ENCODE measurements around the gene NFATC1.

The NFATC1 gene

GRCh38 chr18:79458917-79459803 is 63.4 kb downstream of the NFATC1 start:
- DNase-seq = no peak

DNA sequence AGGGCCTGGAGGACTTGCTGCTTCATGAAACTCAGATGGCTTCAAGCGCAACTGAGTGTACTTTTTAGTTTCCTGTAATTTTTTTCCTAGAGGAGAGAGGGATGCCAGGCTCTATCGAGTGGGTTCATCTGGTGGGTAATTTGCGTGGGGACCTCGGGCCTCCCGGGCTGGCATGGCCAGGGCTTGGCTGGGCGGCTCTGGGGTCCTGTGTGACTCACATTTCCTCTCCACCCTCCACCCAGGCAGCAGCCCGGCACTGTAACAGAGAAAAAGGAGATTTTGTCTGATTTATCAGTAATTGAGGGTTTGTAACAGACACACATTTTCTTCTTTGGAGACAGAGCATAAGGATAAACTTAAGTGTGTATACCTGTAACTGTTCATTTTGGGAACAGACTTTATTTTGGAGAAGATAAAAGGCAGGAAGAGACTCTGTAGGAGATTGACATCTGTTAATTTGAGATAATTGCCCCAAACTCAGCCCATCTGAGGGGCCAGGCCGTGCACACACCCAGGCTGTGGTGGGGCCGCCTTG is 64.3 kb downstream of the NFATC1 start:
- no peak for DNase-seq

- DNase-seq = no peak
Measured at GRCh38 chr18:79460481-79461300, 65.0 kb downstream of the NFATC1 start.

DNA sequence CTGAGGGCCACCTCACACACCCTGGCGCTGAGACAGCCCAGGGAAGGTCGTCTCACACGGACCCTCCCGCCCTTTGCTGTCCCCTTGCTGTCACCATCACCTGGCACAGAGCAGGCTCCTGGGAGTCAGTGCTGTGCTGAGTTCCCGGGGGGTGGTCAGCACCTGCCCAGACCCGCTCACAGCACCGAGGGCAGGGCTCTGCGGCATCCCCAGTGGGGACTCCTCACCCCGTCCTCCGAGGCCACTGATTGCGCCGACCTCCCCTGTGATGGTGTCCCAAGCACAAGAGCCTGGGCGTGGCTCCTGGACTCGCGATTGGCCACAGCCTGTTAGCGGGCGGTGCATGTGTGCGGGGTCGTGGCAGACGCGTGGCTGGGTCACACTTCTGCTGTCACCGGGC is 65.9 kb downstream of the NFATC1 start:
- no peak for DNase-seq

DNA sequence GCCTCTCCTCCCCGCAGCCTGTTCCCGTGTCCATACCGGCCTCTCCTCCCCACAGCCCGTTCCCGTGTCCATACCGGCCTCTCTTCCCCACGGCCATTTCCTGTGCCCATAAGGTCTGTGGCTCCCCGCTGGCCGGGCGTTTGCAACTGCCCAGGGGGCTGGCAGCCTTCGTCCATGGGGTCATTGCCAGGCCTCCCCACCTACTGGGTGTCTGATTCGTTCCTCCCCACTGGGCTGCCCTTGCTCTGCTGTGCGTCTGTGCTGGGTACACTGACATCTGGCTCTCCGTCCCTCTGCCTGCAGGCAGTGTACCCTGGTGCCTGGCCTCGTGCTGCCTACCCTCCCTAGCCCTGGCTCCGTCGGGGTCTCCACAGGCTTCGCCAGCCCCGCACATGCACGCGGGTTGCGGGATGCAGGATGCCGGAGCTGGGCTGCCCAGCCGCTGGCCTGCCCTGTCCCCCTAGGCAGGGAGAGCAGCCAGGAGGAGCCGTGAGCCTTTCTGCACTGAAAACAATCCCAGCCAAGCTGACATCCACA is 67.8 kb downstream of the NFATC1 start:
- no peak for DNase-seq

GRCh38 chr18:79465392-79465991 is 69.8 kb downstream of the NFATC1 start:
- DNase-seq = no peak

- DNase-seq = no peak
Measured at GRCh38 chr18:79466591-79466990, 70.9 kb downstream of the NFATC1 start.

GRCh38 chr18:79467126-79467525 is 71.4 kb downstream of the NFATC1 start:
- no peak for DNase-seq

DNA sequence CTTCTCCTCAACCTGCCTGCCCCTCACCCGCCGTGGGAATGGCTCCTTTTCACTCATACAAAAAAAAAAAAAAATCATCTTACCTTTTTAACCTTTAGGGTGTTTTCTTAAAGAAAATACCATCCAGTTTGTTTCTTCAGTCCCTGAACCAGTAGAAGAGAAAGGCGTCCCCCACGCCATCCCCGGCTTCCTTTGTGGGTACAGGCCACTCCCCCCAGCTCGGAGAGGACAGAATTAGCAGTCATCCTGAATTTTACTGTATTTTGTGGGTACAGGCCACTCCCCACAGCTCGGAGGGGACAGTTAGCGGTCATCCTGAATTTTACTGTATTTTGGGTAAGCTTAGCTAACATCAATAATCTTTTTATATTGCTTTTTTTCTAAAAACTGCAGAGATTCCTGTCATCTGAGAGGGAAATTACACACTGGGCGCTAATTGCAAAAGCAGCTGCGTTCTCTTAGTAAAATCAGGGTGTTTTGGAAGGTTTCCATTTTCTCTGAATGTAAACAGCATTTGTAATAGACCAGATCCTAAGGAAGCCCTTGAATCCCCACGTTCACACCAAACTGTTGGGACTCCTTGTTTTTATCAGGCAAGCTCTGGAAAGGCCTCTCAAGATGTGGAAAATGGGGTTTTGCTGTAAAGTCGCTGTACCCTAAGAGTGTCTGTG is 72.5 kb downstream of the NFATC1 start:
- DNase-seq = no peak

DNA sequence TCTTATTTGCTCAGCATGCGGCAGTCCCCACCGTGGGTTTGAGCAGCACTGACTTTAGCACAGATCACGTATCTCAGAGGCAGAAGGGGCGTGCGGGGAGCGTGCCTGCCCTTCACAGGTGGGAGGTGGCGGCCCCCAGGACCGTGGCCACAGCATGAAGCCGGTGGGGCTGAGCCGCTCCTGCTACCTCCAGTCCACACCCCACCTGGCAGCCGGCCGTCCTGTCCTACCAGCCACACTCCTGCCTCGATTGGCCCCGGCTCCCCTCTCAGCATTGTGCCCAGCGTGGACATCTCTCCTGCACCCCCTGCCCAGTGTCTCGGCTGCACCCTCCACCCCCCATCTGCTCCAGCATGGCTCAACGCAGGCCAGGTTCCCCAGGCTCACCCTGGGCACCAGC is 73.6 kb downstream of the NFATC1 start:
- DNase-seq = no peak

GRCh38 chr18:79469751-79470505 is 74.2 kb downstream of the NFATC1 start:
- no peak for DNase-seq

GRCh38 chr18:79470547-79470946 is 74.8 kb downstream of the NFATC1 start:
- no peak for DNase-seq

GRCh38 chr18:79471046-79471445 is 75.3 kb downstream of the NFATC1 start:
- no peak for DNase-seq

GRCh38 chr18:79471597-79471996 is 75.9 kb downstream of the NFATC1 start:
- DNase-seq = no peak

GRCh38 chr18:79472176-79472575 is 76.4 kb downstream of the NFATC1 start:
- DNase-seq = no peak

- DNase-seq = no peak
Measured at GRCh38 chr18:79472946-79473345, 77.2 kb downstream of the NFATC1 start.

DNA sequence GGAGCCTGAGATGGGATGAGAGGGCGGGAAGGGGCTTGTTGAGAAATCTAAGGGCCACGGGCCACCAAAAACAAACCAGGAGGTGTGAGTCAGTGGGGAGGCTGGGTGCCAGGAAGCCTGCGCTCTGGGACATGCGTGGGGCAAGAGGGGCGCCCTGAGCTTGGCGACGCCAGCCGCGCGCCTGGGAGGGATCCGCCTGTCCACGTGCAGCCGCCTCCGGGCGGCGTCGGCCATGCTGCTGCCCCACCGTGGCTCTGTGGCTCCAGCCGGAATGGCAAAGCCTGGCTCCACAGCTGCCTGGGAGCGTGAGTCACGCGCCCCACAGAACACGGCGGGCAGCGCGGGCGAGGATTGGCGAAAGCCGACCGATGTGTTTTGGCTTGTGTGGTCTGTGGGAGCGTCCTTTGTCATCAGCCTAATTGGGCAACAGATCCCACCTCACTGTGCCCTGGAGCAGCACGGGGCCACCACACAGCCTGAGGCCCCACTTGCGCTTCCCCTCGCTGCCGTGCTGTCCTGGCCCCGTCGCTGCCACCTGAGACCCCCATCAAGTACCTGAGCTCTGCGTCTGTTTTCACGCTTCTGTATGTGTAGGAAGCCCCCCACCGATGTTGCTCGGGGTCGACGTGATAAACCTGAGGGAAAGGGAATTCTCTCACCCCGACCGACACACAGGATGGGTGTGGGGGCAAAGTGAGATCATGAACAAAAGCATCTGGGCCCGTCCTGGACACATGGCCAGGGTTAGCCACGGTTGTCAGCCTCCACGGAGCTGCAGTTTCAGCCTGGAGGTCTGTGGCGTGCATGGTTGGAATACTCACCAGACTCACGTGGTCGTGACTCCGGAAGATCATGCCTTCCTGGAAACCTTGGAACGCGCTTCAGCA is 80.5 kb downstream of the NFATC1 start:
- no peak for DNase-seq

GRCh38 chr18:79476918-79477571 is 81.3 kb downstream of the NFATC1 start:
- no peak for DNase-seq

- DNase-seq = peak in 2 of 6 experiments; percentile 9 to 11
Measured at GRCh38 chr18:79477711-79478483, 82.2 kb downstream of the NFATC1 start.
